ENCODE data around the gene BICDL2.

BICDL2 gene

DNA sequence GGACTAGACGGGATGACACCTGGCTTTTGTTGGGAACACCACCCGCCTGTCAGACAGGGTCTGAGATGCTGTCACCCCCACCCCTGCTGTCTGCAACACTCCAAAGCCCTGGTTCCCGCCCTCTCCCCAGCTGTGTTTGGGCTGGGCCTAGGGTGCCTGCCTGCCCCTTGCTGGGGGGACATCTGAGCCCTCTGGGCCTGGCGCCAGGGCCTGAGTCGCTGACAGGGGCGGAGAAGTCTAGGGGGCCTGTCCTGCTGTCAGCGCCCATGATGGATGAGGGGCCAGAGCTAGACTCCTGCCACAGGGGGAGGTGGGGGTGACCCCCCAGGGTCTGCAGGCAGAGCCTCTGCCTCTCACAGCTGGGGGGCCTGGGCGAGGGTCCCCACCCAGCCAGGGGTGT, 48.9 kb downstream of the BICDL2 start:
- no peak for TF ChIP-seq EZH2phosphoT487 (IDR thresholded peaks at IDR 0.05; ENCODE audit: borderline replicate concordance)
- TF ChIP-seq, protein P1, sequence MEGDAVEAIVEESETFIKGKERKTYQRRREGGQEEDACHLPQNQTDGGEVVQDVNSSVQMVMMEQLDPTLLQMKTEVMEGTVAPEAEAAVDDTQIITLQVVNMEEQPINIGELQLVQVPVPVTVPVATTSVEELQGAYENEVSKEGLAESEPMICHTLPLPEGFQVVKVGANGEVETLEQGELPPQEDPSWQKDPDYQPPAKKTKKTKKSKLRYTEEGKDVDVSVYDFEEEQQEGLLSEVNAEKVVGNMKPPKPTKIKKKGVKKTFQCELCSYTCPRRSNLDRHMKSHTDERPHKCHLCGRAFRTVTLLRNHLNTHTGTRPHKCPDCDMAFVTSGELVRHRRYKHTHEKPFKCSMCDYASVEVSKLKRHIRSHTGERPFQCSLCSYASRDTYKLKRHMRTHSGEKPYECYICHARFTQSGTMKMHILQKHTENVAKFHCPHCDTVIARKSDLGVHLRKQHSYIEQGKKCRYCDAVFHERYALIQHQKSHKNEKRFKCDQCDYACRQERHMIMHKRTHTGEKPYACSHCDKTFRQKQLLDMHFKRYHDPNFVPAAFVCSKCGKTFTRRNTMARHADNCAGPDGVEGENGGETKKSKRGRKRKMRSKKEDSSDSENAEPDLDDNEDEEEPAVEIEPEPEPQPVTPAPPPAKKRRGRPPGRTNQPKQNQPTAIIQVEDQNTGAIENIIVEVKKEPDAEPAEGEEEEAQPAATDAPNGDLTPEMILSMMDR (conservative IDR thresholded peaks at IDR 0.05; ENCODE audit: low read length): no peak
- Histone ChIP-seq H3K9me2 (replicated peaks; ENCODE audit: low read depth, low read length) (no peaks in the 10 kb centered on the region), H3K79me2 (ENCODE audit: insufficient read depth, low read length) (no peaks in the 10 kb centered on the region), H4K20me1 (ENCODE audit: insufficient read depth, low read length, poor library complexity, severe bottlenecking) (no peaks in the 10 kb centered on the region), H3K4me1 (ENCODE audit: insufficient read depth, low read length, poor library complexity, severe bottlenecking) (no peaks in the 10 kb centered on the region), H3K4me3 (ENCODE audit: low read length, poor library complexity, severe bottlenecking) (no peak overlapping the region), H3K27me3 (ENCODE audit: insufficient read depth, low read length, poor library complexity, severe bottlenecking) (no peaks in the 10 kb centered on the region), H3K4me2 (ENCODE audit: low read depth, low read length, poor library complexity, severe bottlenecking) (no peak overlapping the region), H3K36me3 (ENCODE audit: insufficient read depth, low read length) (no peaks in the 10 kb centered on the region), H3F3A (ENCODE audit: low read depth) (no peaks in the 10 kb centered on the region), H3K9ac (ENCODE audit: low read depth, low read length, poor library complexity, severe bottlenecking) (no peak overlapping the region), H3K9me3 (ENCODE audit: insufficient read depth, low read depth, low read length) (no peaks in the 10 kb centered on the region), H2AFZ (ENCODE audit: low read length) (no peak overlapping the region)

DNA sequence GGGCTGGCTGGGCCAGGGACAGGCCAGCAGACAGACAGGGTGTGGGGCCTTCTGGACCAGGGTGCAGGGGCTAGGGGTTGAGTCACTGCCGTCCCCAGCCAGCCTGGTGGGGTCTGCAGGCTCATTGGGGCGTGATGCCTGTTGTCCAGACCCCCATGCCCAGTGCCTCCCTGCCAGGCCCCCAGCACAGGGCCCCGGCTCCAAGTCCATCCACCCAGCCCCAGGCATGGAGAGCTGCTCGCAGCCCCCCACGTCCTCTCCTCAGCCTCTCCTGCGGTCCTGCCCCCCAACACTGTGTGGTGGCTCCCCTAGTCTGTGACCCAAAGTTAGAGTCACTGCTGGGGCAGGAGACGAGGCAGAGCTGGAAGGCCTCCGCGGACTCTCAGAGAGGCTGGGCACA, 49.5 kb downstream of the BICDL2 start:
- Histone ChIP-seq H3K79me2 (ENCODE audit: insufficient read depth, low read length) (no peaks in the 10 kb centered on the region), H3K4me1 (ENCODE audit: insufficient read depth, low read length, poor library complexity, severe bottlenecking) (no peaks in the 10 kb centered on the region), H3K9me3 (ENCODE audit: insufficient read depth, low read depth, low read length) (no peaks in the 10 kb centered on the region), H3K4me2 (ENCODE audit: low read depth, low read length, poor library complexity, severe bottlenecking) (no peak overlapping the region), H3K27me3 (ENCODE audit: insufficient read depth, low read length, poor library complexity, severe bottlenecking) (no peaks in the 10 kb centered on the region), H3K36me3 (ENCODE audit: insufficient read depth, low read length) (no peaks in the 10 kb centered on the region), H3F3A (ENCODE audit: low read depth) (no peaks in the 10 kb centered on the region), H3K9ac (ENCODE audit: low read depth, low read length, poor library complexity, severe bottlenecking) (no peak overlapping the region), H3K9me2 (replicated peaks; ENCODE audit: low read depth, low read length) (no peaks in the 10 kb centered on the region), H2AFZ (ENCODE audit: low read length) (no peak overlapping the region), H3K4me3 (ENCODE audit: low read length, poor library complexity, severe bottlenecking) (no peak overlapping the region), H4K20me1 (ENCODE audit: insufficient read depth, low read length, poor library complexity, severe bottlenecking) (no peaks in the 10 kb centered on the region)
- TF ChIP-seq, protein P1 (conservative IDR thresholded peaks at IDR 0.05; ENCODE audit: low read length): no peak
- no peak for TF ChIP-seq EZH2phosphoT487 (IDR thresholded peaks at IDR 0.05; ENCODE audit: borderline replicate concordance)

DNA sequence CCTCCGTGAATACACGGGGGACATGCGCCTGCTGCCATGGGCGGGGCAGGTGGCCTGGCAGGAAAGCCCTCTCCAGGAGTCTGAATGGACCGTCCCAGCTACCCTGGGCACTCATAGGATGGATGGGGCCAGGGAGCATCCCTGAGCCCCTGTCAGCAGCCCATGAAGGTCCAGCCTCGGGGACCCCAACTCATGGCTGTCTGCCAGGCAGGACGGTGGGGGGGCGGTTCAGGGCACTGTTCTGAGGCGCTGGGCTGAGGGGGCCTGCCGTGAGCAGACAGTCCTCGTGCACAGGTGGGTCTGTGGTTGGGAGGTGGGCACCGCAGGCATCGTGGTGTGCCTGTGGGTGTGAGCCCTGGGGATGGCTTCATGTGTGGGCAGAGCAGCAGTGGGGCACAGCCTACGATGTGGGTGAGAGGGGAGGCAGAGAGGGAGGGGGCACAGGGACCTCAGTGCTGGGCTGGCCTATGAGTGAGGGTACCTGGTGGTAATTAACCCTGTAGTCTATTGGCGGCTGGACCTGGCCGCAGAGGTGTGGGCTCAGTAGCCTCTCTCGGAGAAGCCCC, 50.0 kb downstream of the BICDL2 start:
- H3K9me3 ChIP-seq (ENCODE audit: insufficient read depth, low read depth, low read length): no peaks in the 10 kb centered on the region
- TF ChIP-seq, protein P1 (conservative IDR thresholded peaks at IDR 0.05; ENCODE audit: low read length): no peak
- TF ChIP-seq EZH2phosphoT487 (IDR thresholded peaks at IDR 0.05; ENCODE audit: borderline replicate concordance): no peak
- no peaks in the 10 kb centered on the region for H3K9me2 ChIP-seq (replicated peaks; ENCODE audit: low read depth, low read length)
- no peak overlapping the region for H3K9ac ChIP-seq (ENCODE audit: low read depth, low read length, poor library complexity, severe bottlenecking)
- H3K79me2 ChIP-seq (ENCODE audit: insufficient read depth, low read length): no peaks in the 10 kb centered on the region
- no peaks in the 10 kb centered on the region for H3K4me1 ChIP-seq (ENCODE audit: insufficient read depth, low read length, poor library complexity, severe bottlenecking)
- H2AFZ ChIP-seq (ENCODE audit: low read length): no peak overlapping the region
- no peaks in the 10 kb centered on the region for H4K20me1 ChIP-seq (ENCODE audit: insufficient read depth, low read length, poor library complexity, severe bottlenecking)
- no peaks in the 10 kb centered on the region for H3F3A ChIP-seq (ENCODE audit: low read depth)
- H3K4me2 ChIP-seq (ENCODE audit: low read depth, low read length, poor library complexity, severe bottlenecking): no peak overlapping the region
- H3K27me3 ChIP-seq (ENCODE audit: insufficient read depth, low read length, poor library complexity, severe bottlenecking): no peaks in the 10 kb centered on the region
- no peaks in the 10 kb centered on the region for H3K36me3 ChIP-seq (ENCODE audit: insufficient read depth, low read length)
- H3K4me3 ChIP-seq (ENCODE audit: low read length, poor library complexity, severe bottlenecking): no peak overlapping the region

All from Loucy (cell line).